Ishikawa (cell line): ENCODE data around the gene ACAD9.

ENCODE experiments used
- CREB1 ChIP-seq: IDR thresholded peaks from 2 replicates; pipeline ENCODE4 v1.6.1; 2012; ENCODE audit warnings: low read depth
- EGR1 ChIP-seq: IDR thresholded peaks from 2 replicates; pipeline ENCODE4 v1.6.1; 2012
- EP300 ChIP-seq: IDR thresholded peaks from 2 replicates; pipeline ENCODE4 v1.6.1; 2012; ENCODE audit warnings: borderline replicate concordance
- NFIC ChIP-seq: IDR thresholded peaks from 2 replicates; pipeline ENCODE4 v1.6.1; 2012
- TAF1 ChIP-seq: IDR thresholded peaks from 2 replicates; pipeline ENCODE4 v1.6.1; 2012; ENCODE audit warnings: low read depth, mild to moderate bottlenecking
- TEAD4 ChIP-seq: IDR thresholded peaks from 2 replicates; pipeline ENCODE4 v1.6.1; 2012
- TF ChIP-seq, protein P1 (sequence below): IDR thresholded peaks from 2 replicates; pipeline ENCODE4 v1.6.1; 2012; ENCODE audit warnings: low read depth, mild to moderate bottlenecking
- TF ChIP-seq, protein P2 (sequence below): IDR thresholded peaks from 2 replicates; pipeline ENCODE4 v1.6.1; 2012

DNA sequence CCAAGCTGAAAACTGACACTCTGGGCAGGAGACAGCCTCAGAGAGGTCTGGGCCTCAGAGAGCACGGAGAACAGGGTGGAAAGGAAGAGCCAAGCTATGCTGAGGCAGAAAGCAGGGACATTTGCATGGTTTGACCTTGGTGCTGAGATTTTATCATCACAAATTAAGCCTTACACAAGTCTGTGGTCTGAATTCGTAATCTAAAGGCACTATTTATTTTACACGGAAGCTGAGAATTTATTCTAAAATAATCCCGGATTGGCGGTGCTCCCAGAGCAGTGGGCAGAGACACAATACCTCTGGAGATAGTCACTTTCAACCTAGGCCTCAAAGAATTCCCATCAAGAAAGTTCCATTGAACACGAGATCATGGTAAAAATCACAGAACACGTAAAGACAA is 67.0 kb downstream of the ACAD9 start:
- TF ChIP-seq, protein P1, sequence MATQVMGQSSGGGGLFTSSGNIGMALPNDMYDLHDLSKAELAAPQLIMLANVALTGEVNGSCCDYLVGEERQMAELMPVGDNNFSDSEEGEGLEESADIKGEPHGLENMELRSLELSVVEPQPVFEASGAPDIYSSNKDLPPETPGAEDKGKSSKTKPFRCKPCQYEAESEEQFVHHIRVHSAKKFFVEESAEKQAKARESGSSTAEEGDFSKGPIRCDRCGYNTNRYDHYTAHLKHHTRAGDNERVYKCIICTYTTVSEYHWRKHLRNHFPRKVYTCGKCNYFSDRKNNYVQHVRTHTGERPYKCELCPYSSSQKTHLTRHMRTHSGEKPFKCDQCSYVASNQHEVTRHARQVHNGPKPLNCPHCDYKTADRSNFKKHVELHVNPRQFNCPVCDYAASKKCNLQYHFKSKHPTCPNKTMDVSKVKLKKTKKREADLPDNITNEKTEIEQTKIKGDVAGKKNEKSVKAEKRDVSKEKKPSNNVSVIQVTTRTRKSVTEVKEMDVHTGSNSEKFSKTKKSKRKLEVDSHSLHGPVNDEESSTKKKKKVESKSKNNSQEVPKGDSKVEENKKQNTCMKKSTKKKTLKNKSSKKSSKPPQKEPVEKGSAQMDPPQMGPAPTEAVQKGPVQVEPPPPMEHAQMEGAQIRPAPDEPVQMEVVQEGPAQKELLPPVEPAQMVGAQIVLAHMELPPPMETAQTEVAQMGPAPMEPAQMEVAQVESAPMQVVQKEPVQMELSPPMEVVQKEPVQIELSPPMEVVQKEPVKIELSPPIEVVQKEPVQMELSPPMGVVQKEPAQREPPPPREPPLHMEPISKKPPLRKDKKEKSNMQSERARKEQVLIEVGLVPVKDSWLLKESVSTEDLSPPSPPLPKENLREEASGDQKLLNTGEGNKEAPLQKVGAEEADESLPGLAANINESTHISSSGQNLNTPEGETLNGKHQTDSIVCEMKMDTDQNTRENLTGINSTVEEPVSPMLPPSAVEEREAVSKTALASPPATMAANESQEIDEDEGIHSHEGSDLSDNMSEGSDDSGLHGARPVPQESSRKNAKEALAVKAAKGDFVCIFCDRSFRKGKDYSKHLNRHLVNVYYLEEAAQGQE: no peak
- no peak for TF ChIP-seq EGR1
- TF ChIP-seq, protein P2, sequence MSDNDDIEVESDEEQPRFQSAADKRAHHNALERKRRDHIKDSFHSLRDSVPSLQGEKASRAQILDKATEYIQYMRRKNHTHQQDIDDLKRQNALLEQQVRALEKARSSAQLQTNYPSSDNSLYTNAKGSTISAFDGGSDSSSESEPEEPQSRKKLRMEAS: no peak
- no peak for TF ChIP-seq EP300
- no peak for TF ChIP-seq TEAD4
- TF ChIP-seq CREB1: no peak
- TF ChIP-seq TAF1: no peak
- TF ChIP-seq NFIC: no peak
